ENCODE results near the gene RAPGEF6.

- no peak for TF ChIP-seq CTCF (IDR thresholded peaks at IDR 0.05)
- TF ChIP-seq EP300 (IDR thresholded peaks at IDR 0.05): no peak
Measured at GRCh38 chr5:131466171-131466766, 168.8 kb downstream of the RAPGEF6 start.
